Fibroblast of lung (primary cell): ENCODE results near the gene PRM1. TPM values are rescaled to one million over a fixed set of nuclear protein-coding genes. Genes with fewer than 3 reads are reported as not detected.

Experiments used
- DNase-seq, 2 donors: peaks; one replicate each; pipeline versions ENCODE4 v3.0.0 to v3.0.0-alpha.2; 2010; ENCODE audit warnings: low read depth in 2 of 2
- H2AFZ ChIP-seq: 2 replicates; pipeline ENCODE4 v1.5.1; 2012; ENCODE audit warnings: low read length, control low read depth, inconsistent platforms
- H3K27ac ChIP-seq: 2 replicates; pipeline ENCODE4 v1.5.1; 2011; ENCODE audit warnings: low read length, control low read depth; ENCODE audit not compliant: insufficient read depth
- H3K27me3 ChIP-seq: 2 replicates; pipeline ENCODE4 v1.5.1; 2011; ENCODE audit warnings: mild to moderate bottlenecking, low read length; ENCODE audit not compliant: control insufficient read depth, insufficient read depth
- H3K36me3 ChIP-seq: 2 replicates; pipeline ENCODE4 v1.5.1; 2011; ENCODE audit warnings: low read length; ENCODE audit not compliant: control insufficient read depth, insufficient read depth
- H3K4me1 ChIP-seq: 2 replicates; pipeline ENCODE4 v1.5.1; 2011; ENCODE audit warnings: low read length; ENCODE audit not compliant: control insufficient read depth, insufficient read depth; ENCODE audit errors: extremely low read depth
- H3K4me2 ChIP-seq: 2 replicates; pipeline ENCODE4 v1.5.1; 2011; ENCODE audit warnings: low read length, control low read depth; ENCODE audit not compliant: insufficient read depth; ENCODE audit errors: extremely low read depth
- H3K4me3 ChIP-seq, 4 experiments: fragments of 200-600 bp in 1 of 4; sonication (generic) in 1 of 4; replicated peaks in 1 of 4; 2 replicates each; pipeline ENCODE4 v1.5.1; 2011 to 2016; ENCODE audit warnings: low read length in 4 of 4, low read depth in 3 of 4, mild to moderate bottlenecking in 3 of 4, control low read depth in 2 of 4, inconsistent platforms in 1 of 4, mixed read lengths in 1 of 4; ENCODE audit not compliant: insufficient read depth in 1 of 4; ENCODE audit errors: control extremely low read depth in 1 of 4
- H3K79me2 ChIP-seq: 2 replicates; pipeline ENCODE4 v1.5.1; 2012; ENCODE audit warnings: mild to moderate bottlenecking, low read length, inconsistent platforms; ENCODE audit not compliant: control insufficient read depth, insufficient read depth
- H3K9ac ChIP-seq: 2 replicates; pipeline ENCODE4 v1.5.1; 2011; ENCODE audit warnings: mild to moderate bottlenecking, low read length, control low read depth; ENCODE audit not compliant: insufficient read depth
- H3K9me3 ChIP-seq: 2 replicates; pipeline ENCODE4 v1.5.1; 2012; ENCODE audit warnings: low read depth, low read length; ENCODE audit not compliant: control insufficient read depth, insufficient read depth
- H4K20me1 ChIP-seq: 2 replicates; pipeline ENCODE4 v1.5.1; 2011; ENCODE audit warnings: low read length; ENCODE audit not compliant: control insufficient read depth, insufficient read depth; ENCODE audit errors: extremely low read depth
- EZH2 ChIP-seq: IDR thresholded peaks from 2 replicates; pipeline ENCODE4 v1.5.1; 2012; ENCODE audit warnings: low read length, control low read depth, mild to moderate bottlenecking; ENCODE audit errors: missing control alignments
- polyA plus RNA-seq, 2 donors: library from polyadenylated mRNA; depleted of rRNA in 1 of 2; stranded (reverse) in 1 of 2; unstranded in 1 of 2; fragments of >200 nt; gene quantifications; 2 replicates each; pipeline ENCODE4 v1.2.1, GENCODE V29; 2011 to 2012; ENCODE audit warnings: missing spikeins in 1 of 2
- total RNA-seq: library from RNA; depleted of rRNA; stranded (reverse); fragments of >200 nt; gene quantifications from 2 replicates; pipeline ENCODE4 v1.2.1, GENCODE V29; 2014
- TF ChIP-seq, protein P1 (sequence below), 2 donors: IDR thresholded peaks in 1 of 2; conservative IDR thresholded peaks in 1 of 2; 1 replicate in 1 of 2; 2 replicates in 1 of 2; pipeline ENCODE4 v1.5.1; 2011 to 2012; ENCODE audit warnings: low read length in 2 of 2, control low read depth in 1 of 2, inconsistent platforms in 1 of 2, low read depth in 1 of 2, mild to moderate bottlenecking in 1 of 2

Gene PRM1
- total and polyA plus RNA-seq, 2 donors (not counting 1 experiment from before 2014, with no cell fraction given) = not detected

DNA sequence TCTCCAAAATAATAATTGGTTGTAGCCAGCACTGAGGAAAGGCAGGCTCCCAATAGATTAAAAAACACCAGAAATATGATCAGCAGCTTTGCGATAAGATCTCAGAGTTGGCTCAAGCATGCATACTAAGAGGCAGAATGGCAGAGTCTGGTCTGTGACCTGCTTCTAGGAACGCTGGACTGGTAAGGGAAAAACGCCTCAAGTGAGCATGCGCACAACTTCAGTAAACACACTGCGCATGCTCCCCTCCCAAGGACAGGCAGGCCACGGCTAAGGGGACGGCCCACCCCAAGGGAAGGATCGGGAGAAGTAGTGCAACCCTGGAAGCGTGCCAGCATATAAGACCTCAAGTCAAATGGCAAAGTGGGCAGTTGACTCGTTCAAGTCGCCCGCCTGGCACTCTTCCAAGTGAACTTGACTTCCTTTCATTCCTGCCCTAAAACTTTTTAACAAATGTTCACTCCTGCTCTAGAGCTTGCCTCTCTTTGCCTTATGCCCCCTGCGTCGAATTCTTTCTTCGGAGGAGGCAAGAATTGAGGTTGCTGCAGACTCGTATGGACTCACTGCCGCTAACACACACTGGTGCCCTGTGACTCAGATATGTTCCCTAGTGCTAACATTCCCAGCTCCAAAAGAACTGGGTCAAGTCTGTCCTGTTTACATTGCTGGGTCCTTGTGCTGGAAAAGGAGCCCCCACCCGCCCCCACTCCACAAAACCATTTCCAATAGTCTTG is 22.4 kb upstream of the PRM1 start:
- no peak overlapping the region for H2AFZ ChIP-seq
- H3K79me2 ChIP-seq = no peaks in the 10 kb centered on the region
- no peak for DNase-seq
- no peak overlapping the region for H3K27ac ChIP-seq
- no peaks in the 10 kb centered on the region for H3K9me3 ChIP-seq
- H3K4me1 ChIP-seq = no peaks in the 10 kb centered on the region
- no peak overlapping the region for H3K4me3 ChIP-seq
- H4K20me1 ChIP-seq = no peaks in the 10 kb centered on the region
- no peaks in the 10 kb centered on the region for H3K27me3 ChIP-seq
- no peaks in the 10 kb centered on the region for H3K36me3 ChIP-seq
- H3K9ac ChIP-seq = no peak overlapping the region
- TF ChIP-seq, protein P1, sequence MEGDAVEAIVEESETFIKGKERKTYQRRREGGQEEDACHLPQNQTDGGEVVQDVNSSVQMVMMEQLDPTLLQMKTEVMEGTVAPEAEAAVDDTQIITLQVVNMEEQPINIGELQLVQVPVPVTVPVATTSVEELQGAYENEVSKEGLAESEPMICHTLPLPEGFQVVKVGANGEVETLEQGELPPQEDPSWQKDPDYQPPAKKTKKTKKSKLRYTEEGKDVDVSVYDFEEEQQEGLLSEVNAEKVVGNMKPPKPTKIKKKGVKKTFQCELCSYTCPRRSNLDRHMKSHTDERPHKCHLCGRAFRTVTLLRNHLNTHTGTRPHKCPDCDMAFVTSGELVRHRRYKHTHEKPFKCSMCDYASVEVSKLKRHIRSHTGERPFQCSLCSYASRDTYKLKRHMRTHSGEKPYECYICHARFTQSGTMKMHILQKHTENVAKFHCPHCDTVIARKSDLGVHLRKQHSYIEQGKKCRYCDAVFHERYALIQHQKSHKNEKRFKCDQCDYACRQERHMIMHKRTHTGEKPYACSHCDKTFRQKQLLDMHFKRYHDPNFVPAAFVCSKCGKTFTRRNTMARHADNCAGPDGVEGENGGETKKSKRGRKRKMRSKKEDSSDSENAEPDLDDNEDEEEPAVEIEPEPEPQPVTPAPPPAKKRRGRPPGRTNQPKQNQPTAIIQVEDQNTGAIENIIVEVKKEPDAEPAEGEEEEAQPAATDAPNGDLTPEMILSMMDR (conservative IDR thresholded peaks at IDR 0.05 in 1 of 2, IDR thresholded peaks at IDR 0.05 in 1 of 2; ENCODE audit: low read depth in 1 of 2, low read length in 2 of 2) = no peak
- TF ChIP-seq EZH2 = no peak
- no peak overlapping the region for H3K4me2 ChIP-seq

DNA sequence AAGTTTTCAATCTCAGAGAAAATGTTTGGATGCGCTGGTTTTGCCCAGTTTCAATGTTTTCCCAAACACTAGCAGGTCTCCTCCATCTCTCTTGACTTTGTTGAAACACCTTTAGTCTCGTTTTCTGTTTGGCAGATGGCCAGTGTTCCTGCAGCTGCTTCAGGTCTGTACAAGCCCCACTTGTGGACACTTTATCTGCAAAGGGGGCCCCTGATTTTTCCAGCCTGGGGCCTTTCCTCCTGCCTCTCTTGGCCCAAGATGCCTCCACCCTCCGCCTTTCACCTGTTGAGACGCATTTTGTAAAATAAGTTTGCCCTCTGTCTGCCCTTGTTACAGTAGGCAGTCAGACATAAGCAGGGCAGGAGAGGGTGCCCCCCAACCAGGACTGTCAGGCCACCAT is 21.8 kb upstream of the PRM1 start:
- H3K4me1 ChIP-seq = no peaks in the 10 kb centered on the region
- no peaks in the 10 kb centered on the region for H3K36me3 ChIP-seq
- H3K27me3 ChIP-seq = no peaks in the 10 kb centered on the region
- no peak overlapping the region for H3K4me3 ChIP-seq
- no peak for DNase-seq
- no peak overlapping the region for H2AFZ ChIP-seq
- H3K9me3 ChIP-seq = no peaks in the 10 kb centered on the region
- no peak overlapping the region for H3K27ac ChIP-seq
- no peaks in the 10 kb centered on the region for H3K79me2 ChIP-seq
- H3K4me2 ChIP-seq = no peak overlapping the region
- TF ChIP-seq, protein P1 (conservative IDR thresholded peaks at IDR 0.05 in 1 of 2, IDR thresholded peaks at IDR 0.05 in 1 of 2; ENCODE audit: low read depth in 1 of 2, low read length in 2 of 2) = no peak
- TF ChIP-seq EZH2 = no peak
- no peaks in the 10 kb centered on the region for H4K20me1 ChIP-seq
- no peak overlapping the region for H3K9ac ChIP-seq

DNA sequence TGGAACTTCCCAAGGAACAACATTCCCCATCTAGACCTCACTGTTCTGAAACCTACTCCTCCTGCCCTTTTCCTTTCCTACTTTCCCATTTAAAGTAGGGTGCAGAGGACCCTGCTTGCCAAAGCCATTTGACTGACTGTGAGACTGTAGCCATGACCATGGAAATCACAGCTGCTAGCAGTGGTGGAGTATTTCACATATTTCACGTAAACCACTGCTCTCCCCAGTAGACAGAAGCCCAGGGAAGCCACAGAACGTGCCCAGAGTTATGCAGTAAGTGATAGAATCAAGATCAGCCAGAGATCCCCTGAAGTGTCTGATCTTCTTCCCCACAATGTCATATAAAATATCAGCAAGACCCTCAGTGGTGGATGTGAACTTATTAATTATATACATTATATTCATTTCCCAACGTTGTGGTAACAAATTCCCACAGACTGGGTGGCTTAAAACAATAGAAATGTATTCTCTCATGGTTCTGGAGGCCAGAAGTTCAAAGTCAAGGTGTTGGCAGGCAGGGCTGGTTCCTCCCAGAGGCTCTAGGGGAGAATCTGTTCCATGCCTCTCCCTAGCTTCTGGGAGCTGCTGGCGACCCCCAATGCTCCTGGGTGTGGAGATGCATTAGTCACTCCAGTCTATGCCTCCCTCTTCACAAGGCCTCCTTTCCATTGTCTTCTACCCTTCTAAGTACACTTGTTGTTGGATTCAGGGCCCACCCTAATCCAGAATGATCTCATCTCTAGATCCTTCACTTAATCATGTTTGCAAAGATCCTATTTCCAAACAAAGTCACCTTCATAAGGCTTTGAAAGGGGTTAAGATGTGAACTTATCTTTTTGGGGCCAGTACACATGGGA is 20.7 kb upstream of the PRM1 start:
- H3K4me1 ChIP-seq = peaks cover 4% of the 10 kb centered on the region
- H3K79me2 ChIP-seq = no peaks in the 10 kb centered on the region
- H3K9me3 ChIP-seq = no peaks in the 10 kb centered on the region
- H3K4me3 ChIP-seq = no peak overlapping the region
- no peak overlapping the region for H3K27ac ChIP-seq
- H3K9ac ChIP-seq = no peak overlapping the region
- H3K36me3 ChIP-seq = no peaks in the 10 kb centered on the region
- no peak overlapping the region for H3K4me2 ChIP-seq
- TF ChIP-seq, protein P1 (conservative IDR thresholded peaks at IDR 0.05 in 1 of 2, IDR thresholded peaks at IDR 0.05 in 1 of 2; ENCODE audit: low read depth in 1 of 2, low read length in 2 of 2) = no peak
- no peak for TF ChIP-seq EZH2
- H2AFZ ChIP-seq = no peak overlapping the region
- peak in 1 of 2 donors; percentile 27 for DNase-seq
- H4K20me1 ChIP-seq = no peaks in the 10 kb centered on the region
- H3K27me3 ChIP-seq = no peaks in the 10 kb centered on the region
